Neural cell (in vitro differentiated cells): Measurements from ENCODE around the gene SLC13A2.

ENCODE experiments used
- EP300 ChIP-seq: fragments of 450-650 bp; conservative IDR thresholded peaks from 2 replicates; pipeline ENCODE4 v1.6.1; 2014; ENCODE audit warnings: antibody characterized with exemption, mild to moderate bottlenecking, moderate library complexity; ENCODE audit not compliant: poor library complexity, severe bottlenecking
- EZH2 ChIP-seq: fragments of 200-600, 300-800 bp; shearing (Covaris generic), sonication (generic); IDR thresholded peaks from 2 replicates; pipeline ENCODE4 v1.6.1; 2014; ENCODE audit warnings: antibody characterized with exemption, low read length, borderline replicate concordance, mild to moderate bottlenecking; ENCODE audit not compliant: insufficient read depth, poor library complexity, severe bottlenecking
- POLR2AphosphoS5 ChIP-seq: IDR thresholded peaks from 2 replicates; pipeline ENCODE4 v1.6.1; 2012
- RAD21 ChIP-seq: fragments of 450-650 bp; conservative IDR thresholded peaks from 2 replicates; pipeline ENCODE4 v1.6.1; 2014; ENCODE audit warnings: antibody characterized with exemption, mild to moderate bottlenecking, moderate library complexity
- REST ChIP-seq: IDR thresholded peaks from 2 replicates; pipeline ENCODE4 v1.6.1; 2012; ENCODE audit warnings: borderline replicate concordance
- SMC3 ChIP-seq: fragments of 450-650 bp; conservative IDR thresholded peaks from 2 replicates; pipeline ENCODE4 v1.6.1; 2014; ENCODE audit warnings: antibody characterized with exemption, mild to moderate bottlenecking, moderate library complexity; ENCODE audit not compliant: poor library complexity
- TAF1 ChIP-seq: IDR thresholded peaks from 2 replicates; pipeline ENCODE4 v1.6.1; 2012; ENCODE audit warnings: low read depth
- TF ChIP-seq, protein P1 (sequence below): fragments of 450-650 bp; IDR thresholded peaks from 2 replicates; pipeline ENCODE4 v1.5.1; 2014; ENCODE audit warnings: antibody characterized with exemption, mild to moderate bottlenecking, moderate library complexity; ENCODE audit not compliant: poor library complexity, severe bottlenecking

GRCh38 chr17:28484296-28484695 lies 10.9 kb downstream of the SLC13A2 start:
- TF ChIP-seq, protein P1, sequence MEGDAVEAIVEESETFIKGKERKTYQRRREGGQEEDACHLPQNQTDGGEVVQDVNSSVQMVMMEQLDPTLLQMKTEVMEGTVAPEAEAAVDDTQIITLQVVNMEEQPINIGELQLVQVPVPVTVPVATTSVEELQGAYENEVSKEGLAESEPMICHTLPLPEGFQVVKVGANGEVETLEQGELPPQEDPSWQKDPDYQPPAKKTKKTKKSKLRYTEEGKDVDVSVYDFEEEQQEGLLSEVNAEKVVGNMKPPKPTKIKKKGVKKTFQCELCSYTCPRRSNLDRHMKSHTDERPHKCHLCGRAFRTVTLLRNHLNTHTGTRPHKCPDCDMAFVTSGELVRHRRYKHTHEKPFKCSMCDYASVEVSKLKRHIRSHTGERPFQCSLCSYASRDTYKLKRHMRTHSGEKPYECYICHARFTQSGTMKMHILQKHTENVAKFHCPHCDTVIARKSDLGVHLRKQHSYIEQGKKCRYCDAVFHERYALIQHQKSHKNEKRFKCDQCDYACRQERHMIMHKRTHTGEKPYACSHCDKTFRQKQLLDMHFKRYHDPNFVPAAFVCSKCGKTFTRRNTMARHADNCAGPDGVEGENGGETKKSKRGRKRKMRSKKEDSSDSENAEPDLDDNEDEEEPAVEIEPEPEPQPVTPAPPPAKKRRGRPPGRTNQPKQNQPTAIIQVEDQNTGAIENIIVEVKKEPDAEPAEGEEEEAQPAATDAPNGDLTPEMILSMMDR: no peak
- TF ChIP-seq TAF1 (no peak), EP300 (no peak), RAD21 (no peak), EZH2 (no peak), POLR2AphosphoS5 (no peak), REST (no peak), SMC3 (no peak)
